ENCODE measurements around the gene RAB30.
A peak's percentile ranks its signal among the peaks of the same experiment; 100 is the strongest.
"Not testable (repeated sequence)": the region's sequence is repeated elsewhere in the genome, so short reads cannot be mapped to it uniquely, and the experiment has no call there.

Gene RAB30

DNA sequence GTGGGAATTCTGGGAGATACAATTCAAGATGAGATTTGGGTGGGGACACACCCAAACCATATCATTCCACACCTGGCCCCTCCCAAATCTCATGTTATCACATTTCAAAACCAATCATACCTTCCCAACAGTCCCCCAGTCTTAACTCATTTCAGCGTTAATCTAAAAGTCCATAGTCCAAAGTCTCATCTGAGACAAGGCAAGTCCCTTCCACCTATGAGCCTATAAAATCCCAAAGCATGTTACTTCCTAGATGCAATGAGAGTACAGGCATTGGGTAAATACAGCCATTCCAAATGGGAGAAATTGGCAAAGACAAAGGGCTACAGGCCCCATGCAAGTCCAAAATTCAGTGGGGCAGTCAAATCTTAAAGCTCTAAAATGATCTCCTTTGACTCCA lies 128.3 kb downstream of the RAB30 start:
- DNase-seq (ENCODE audit: low spot score), result not testable (repeated sequence)

DNA sequence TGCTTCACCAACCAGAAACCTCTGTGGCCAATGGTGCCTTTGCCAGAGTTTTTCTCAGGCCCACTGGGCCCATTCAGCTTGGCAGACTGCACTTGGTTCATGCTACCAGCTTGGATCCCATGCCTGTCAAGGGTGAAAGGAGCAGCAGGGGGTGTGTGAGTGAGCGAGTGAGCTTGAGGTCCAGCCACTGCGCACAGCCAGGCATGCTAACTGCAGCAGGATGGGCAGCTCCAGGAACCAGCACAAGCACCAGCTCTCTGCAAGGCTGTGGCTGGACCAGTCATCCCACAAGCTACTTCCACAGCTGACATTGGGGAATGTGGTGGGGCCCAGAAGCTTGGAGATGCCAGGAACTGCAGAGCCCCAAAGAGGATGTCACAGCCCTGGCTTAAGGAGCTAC lies 129.3 kb downstream of the RAB30 start:
- DNase-seq (ENCODE audit: low spot score), result no peak

DNA sequence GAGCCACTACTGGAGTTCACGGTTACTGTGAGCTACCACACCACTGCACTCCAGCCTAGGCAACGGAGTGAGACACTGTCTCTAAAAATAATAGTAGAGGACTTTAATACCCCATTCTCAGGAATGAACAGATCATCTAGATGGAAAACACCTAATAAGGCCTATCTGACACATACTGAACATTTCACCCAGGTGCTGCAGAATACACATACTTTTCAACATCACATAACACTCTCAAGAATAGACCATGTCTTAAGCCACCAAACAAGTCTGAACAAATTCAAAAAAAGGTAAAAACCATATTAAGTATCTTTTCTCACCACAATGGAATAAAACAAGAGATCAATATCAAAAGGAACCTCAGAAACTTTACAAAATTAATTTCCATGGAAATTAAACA lies 132.2 kb downstream of the RAB30 start:
- no peak for DNase-seq (ENCODE audit: low spot score)

DNA sequence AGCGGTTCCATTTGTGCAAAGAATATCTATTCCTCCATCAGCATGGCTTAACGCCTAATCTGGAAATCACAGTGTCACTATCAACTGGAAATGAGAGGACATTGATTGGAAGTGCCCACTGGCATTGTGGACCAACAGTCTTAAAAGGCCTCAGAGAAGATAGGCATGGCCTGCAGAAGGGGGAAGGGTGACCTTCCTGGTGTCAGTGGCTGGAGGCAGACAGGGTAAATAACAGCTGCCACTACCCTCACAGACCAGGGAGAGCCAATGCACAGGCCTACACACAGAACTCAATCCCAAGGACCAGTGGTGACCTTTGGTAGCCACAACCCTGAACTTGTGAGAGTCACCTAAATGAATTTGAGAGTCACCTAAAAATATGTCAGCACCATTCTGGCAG lies 134.1 kb downstream of the RAB30 start:
- DNase-seq (ENCODE audit: low spot score), result no peak

DNA sequence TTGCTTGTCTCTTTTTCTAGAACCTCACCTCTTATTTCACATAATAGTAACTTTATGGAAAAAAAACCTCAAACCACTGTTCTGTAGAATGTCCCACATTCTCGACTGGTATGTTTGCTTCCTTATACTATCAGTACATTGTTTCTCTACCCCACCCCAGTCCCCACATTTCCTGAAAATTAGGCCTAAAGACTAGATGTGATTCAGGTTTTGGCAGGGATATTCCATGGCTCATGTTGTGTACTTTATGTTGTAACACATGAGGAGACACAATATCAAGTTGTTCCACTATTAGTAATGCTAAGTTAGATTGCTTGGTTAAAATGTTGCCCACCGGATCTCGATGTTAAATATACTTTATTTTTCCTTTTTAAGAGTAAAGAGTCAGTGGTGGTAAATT lies 135.4 kb downstream of the RAB30 start:
- DNase-seq (ENCODE audit: low spot score), result no peak

DNA sequence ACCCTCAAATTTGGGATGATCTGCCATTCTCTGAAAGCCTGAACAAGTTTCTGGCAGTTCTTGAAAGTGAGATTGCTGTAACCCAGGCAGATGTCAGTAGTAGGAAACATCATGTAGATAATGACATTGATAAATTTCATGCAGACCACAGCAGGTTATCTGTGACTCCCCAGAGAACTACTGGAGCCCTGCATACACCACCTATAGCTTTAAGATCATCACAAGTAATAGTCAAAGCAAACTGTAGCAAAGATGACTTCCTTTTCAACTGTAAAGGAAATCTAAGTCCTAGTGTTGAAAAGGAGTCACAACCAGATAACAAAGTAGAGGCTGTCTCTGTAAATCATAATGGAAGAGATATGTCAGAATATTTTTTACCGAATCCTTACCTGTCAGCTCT lies 139.1 kb downstream of the RAB30 start:
- no peak for DNase-seq (ENCODE audit: low spot score)

DNA sequence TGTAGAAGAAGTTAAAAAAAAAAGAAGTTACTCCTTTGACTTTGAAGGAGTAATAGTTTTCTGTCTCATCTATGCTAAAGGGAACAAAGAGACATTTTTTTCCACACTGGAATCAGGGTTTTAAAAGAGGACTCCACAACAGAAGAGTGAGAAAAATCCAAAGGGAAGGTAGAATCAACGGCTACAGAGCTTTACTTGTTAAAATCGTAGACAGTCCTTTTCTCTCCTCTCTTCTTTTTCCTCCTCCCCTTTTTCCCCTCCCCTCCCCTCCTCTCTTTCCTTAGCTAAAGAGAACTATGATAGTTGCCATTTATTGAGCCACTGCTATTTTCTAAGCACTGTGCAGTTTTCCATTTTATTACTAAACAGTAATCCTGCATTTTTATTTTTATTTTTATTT lies 141.0 kb downstream of the RAB30 start:
- no peak for DNase-seq (ENCODE audit: low spot score)

DNA sequence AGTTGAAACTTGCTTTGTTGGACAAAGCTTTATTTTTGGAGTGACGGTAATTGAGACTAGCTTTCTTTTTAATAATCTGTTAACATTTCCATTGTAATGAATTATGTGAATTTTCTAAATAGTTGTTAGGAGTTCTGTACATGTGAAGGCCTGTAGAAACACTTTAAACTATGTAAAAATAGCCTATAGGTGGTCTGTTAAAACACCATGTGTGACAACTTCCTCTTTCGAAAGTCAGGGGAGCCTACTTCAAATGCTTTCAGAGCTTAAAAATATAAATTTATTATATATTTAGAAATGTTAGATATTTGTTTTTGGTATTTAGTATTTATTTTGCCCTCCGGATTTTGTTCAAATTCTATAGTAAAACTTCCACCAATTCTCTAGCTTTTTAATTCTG lies 141.5 kb downstream of the RAB30 start:
- DNase-seq (ENCODE audit: low spot score), result no peak

DNA sequence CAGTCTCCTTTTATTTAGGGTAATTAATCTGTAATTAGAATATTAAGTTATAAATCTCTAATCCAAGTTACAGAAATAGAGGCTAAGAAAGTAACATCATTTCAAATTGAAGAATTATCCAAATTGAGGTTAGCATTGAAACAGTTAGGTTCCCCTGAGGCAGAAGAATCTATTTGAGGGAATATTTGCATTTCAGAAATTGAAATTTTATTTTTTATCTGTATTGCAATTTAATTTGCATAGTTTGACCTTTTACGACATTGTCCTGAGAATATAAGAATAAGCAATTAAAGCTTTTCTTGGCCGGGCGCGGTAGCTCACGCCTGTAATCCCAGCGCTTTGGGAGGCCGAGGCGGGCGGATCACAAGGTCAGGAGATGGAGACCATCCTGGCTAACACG lies 142.6 kb downstream of the RAB30 start:
- DNase-seq (ENCODE audit: low spot score), result no peak

DNA sequence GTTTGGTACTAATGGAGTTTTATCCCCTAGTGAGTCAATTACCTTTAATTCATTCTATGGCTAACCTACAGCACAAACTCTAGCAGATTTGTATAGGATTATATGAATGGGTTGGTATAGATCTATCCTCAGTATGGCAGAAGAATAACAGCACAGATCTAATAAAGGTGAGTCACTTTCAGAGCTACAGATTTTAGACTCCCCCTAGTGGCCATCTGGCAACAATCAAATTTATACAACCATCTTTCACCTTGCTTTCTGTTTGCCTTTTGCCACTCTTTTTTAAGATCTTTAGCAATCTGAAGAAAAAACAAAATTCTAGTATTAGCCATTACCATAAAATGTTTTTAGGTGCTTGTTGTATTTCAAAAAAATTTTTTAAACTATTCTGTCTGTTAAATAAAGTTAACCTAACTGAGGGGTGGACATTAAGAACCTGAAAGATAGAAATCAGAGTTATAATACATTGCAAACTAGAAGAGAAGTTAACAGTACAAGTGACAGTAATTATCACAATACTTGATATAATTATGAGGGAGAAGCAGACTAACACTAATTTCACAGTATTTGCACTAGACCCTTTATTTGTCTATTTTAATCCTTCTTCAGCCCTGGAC lies 144.3 kb downstream of the RAB30 start:
- DNase-seq (ENCODE audit: low spot score), result peak; percentile 17

DNA sequence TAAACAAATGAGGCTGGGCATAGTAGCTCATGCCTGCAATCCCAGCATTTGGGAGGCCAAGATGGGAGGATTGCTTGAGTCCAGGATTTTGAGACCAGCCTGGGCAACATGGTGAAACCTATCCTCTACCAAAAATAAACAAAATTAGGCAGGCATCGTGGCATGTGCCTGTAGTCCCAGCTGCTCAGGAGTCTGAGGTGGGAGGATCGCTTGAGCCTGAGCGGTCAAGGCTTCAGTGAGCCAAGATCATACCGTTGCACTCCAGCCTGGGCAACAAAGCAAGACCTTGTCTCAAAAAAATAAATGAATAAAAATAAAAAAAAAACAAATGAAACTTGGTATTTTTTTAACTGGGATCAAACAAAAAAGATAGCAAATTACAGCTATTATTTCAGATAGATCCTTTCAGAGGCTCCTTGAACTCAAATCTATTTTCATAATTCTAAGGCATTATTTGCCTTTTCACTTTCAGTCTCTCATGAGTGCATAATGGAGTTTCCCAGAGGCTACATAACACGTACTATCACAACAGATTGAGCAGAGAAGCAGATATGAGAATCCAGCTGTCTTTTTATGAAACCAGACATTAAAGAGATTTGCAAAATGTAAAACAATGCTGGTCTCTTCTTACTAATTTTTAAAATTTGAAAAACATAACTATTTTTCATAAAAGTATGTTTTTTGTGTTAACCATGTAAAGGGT lies 147.0 kb downstream of the RAB30 start:
- DNase-seq (ENCODE audit: low spot score), result no peak
